Measurements from ENCODE around the gene CD34.

Gene CD34

GRCh38 chr1:207871117-207871649 is 39.7 kb downstream of the CD34 start:
- DNase-seq = no peak

DNA sequence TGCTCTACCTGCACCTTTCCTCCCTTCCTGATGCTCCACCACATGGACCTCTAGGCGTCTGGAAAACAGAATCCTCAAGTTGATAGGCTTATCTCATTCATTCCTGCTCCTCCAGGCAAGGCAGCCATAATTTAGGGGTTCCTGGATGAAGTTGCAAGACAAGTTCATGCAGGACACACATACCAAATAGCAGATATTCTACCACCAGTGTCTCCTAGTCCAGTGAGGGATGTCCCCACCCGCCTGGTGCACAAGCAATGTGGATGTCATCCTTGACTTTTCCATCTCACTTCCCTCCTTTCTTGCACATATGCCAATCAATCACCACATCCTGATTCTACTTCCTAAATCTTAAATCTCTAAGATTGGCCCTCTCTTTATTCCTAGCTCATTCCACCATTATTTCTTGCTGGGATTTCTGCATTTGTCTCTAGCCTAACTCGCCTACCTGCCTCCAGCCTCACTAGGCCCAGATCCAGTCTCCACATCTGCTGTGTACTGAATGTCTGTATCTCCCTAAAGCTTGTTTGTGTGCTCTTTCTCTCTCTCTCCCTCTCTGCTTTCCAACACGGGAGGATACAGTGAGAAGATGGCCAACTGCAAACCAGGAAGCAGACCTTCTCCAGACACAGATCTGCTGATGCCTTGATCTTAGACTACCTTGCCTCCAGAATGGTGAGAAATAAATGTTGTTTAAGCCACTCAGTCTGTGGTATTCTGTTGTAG is 40.5 kb downstream of the CD34 start:
- no peak for DNase-seq

DNA sequence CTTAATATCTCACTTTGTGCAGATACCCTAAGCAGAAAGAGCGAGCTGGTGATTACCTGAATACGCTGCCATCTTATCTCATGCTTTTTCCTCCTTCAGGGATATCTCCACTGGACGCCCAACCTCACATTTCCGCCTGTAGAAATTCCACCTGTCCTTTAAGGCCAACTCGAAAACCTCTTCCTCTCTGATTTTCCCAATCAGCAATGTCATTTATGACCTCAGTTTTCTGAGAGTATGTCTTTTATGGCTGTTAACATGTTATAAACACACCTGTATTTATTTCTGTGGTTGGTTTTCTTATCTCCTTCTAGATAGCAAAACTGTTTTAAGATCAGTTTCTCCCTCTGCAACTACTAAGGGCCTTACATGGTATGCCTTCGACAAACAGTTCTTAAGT is 41.1 kb downstream of the CD34 start:
- no peak for DNase-seq

DNA sequence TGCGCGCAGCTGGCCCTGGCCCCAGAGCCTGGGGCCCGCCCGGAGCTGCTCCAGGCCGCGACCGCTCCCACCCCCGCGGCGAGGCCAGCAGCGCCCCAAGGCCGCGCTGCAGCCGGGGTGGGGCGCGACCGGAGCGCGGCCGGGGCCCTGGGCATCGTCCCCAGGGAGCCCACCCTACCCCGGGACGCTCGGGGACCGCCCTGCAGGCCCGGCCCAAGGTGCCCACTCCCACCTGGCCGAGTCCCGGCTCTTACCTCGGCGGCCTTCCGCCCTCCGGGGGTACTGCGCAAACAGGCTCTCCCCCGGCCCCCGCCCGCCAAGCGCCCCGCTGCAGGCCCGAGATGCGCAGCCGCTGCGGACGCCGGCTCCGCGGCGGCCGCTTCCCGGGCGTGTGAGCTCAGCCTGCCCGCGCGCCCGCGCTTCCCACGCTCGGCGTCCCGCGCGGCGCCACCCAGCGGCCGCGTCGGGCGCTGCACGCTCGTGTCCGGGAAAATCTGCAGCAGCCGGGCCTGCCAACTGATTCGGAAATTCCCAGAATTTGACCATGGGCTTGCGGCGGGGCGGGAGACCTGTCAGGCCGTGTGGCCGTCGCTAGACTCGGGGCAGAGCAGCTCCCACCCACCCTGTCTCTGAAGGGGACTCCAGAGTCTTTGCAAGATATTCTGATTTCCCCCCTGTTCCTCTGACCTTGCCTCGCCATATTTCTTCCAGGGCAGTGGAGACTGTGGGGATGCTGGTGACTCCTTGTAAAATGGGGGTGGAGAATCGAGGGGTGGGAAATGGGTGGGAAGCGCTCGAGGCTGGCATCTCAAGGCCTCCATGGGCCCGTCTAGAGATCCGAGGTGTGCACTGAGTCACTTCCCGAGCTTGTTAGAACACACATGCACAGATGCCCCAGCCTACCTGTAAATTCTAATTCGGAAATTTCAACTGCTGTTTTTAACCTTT is 41.9 kb downstream of the CD34 start:
- peak; percentile 44 for DNase-seq

DNA sequence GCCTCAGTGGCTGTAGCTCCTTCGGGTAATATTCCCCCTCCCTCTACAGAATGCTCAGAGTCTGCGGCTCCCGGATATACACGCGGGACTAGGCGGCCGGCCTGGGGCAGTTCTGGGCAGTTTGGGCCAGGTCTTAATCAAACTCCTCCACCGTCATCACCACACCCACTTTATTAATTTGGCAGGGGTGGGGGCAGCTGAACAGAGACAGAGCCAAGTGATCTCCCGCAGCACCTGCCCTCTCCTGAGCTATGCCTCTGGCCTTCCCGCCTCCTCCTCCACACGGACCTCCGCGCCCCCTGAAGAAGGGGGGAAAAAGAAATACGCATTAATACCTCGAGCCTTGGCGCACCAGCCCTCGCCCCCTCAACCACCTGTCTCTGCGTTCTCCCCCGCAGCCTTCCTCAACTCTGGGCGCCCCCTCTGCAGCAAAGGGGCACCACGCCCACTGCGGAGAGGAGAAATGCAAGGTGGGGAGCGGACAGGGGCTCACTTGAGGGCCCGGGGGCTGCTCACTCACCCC is 42.6 kb downstream of the CD34 start:
- no peak for DNase-seq

DNA sequence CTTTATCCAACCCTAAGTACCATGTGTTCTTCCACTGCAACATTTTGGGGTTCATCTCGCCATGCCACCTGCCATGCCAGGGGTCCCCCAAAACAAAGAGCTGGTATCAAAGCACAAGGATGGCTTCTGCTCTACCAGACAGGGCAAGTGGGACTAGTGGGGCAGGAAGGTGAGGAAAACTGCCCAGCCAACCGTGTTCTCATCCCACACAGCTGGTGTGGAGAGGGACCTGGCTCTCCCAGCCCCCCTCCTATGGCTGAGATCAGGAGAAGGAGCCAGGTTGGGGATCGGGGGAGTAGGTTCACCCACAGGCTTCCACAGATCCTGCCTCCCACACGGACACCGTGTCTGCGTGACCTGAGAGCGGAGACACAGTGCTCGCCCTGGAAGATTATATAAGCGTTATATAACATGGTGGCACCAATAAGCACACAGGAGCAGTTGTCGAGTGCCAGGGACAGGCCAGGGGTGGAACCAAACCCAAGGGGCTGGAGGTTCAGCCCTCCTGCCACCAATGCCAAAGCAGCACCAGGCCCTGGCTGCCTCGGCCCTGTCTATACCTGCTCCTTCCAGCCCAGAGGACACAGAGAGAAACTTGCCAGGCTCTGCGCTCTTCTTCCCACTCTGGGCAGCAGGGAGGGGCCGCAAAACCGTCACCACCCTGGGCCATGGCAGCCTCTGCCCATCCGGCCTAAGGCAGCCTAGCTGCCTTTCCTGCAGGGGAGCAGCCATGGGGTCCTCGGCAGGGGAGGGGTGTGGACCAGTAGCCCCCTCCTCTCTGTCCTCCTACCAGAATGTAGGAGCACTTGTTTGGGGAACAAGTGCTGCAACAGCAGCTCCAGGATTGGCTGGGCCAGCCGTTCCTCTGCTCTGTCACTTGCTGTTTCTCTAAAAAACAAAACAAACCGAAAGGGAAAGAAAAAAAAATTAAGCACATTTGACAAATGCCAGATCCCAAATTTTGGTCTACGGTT is 43.5 kb downstream of the CD34 start:
- no peak for DNase-seq

DNA sequence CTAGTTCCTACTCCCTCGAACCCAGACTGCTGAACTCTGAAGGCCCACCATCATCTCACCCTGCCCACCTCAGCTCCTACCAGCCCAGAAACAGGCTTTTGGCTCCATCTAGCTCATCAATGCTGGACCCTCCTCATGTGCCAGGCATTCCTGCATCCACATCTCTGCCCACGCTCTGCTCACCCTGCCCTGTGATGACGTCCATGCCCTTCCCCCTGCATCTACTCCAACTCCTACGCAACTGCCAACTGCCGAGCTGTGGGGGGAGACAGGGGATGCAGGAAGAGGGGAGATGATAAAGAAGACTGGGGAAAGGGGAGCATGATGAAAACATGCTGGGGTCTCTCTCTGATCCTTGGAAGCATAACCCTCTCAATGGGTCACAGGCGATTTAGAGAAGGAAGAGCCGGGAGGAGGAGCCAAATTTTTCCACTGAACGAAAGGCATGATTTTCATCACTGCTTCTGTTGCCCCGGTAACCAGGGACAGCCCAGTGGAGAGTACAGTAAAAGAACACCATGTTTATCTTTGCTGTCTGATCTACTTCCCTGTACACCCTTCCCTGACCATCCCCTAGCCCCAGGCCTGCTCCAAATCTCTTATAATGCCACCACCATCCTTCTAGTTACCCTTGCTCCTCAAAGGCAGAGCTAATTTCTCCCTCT is 44.3 kb downstream of the CD34 start:
- no peak for DNase-seq

GRCh38 chr1:207863893-207864535 is 46.9 kb downstream of the CD34 start:
- no peak for DNase-seq

- DNase-seq = no peak
Measured at GRCh38 chr1:207862241-207862787, 48.6 kb downstream of the CD34 start.

DNA sequence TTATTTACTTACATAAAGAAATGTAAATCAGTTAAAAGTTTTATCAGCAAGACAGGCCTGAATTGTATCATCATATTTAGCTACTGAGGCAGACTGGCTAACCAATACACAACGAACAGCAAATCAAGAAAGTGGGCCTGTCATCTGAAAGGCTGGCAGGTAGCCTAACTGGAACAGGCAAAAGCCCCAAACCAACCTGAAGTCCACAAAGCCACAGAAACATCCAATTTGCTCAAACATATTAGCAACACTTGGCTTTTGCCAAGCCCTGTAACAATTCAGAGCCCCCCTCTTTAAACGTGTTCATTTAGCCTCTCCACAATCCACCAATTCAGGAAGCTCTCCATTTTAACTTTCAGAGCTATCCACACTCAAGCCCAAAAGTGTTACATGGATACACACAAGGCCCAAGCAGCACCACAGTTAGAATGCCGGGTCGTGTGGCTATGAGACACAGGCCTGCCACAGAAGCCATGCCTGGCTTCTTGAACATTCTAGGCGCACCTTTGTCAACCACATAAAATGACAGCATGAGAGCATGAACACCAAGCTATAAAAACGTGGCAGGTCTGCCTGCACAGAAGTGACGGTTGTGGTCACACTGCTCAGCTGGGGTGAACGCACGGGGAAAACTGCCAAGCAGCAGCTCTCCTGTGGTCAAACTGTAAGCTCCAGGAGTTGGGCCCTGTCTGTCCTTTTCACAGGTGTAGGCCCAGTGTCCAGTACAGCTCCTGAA is 49.3 kb downstream of the CD34 start:
- no peak for DNase-seq

DNA sequence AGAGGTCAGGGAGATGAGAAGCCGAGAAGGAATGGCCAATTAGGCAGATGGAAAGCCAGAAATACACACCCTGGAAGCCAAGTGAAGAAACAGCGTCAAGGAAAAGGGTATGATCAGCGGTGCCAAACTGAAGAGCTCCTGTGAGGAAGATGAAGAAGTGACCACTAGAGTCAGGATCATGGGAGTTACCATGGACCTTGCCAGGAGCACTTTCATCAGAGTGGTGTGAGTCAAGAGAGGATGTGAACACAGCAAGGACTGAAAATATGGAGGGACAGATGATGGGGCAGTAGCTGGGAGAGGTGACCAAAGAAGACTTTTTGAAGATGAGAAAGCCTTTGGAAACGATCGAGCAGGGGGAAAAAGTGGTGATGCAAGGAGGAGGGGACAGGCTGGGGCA is 50.4 kb downstream of the CD34 start:
- no peak for DNase-seq

GRCh38 chr1:207858806-207859205 is 52.1 kb downstream of the CD34 start:
- no peak for DNase-seq

DNA sequence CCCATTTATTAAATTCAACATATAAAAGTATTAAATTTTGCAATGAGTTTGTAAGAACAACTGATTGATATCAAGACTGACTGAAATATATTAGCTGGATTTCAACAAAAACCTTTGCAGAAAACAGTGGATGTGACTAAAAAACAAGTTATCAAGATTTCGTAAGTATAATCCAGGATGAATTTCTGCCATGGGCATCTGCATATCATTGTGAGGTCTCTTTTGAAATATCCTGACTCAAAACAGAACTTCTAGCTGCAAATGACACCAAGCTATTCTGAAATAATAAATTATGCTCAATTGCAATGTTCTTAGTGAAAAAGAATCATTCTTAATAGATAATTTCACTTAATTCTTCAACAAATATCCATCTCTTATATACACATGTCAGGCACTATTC is 52.6 kb downstream of the CD34 start:
- no peak for DNase-seq

- no peak for DNase-seq
Measured at GRCh38 chr1:207857447-207857846, 53.5 kb downstream of the CD34 start.

- no peak for DNase-seq
Measured at GRCh38 chr1:207856276-207857023, 54.5 kb downstream of the CD34 start.

DNA sequence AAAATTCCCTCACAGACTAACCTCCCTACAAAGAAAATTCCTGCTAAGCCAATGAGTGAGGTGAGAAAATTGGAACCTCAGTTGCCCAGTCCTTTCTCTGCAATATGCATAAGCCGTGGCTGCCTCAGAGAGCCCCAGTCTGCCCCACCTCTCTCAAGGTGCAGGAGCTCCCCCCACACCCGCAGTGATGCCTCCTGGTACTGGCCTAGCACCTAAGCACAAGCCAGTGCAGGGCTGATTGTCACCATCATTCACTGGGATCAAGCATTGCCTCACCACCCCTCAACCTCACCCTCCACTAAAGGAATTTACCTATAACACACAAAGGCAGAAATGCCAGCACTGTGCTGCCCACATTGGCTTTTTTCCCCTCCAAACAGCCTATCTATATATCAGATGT is 56.9 kb downstream of the CD34 start:
- no peak for DNase-seq

DNA sequence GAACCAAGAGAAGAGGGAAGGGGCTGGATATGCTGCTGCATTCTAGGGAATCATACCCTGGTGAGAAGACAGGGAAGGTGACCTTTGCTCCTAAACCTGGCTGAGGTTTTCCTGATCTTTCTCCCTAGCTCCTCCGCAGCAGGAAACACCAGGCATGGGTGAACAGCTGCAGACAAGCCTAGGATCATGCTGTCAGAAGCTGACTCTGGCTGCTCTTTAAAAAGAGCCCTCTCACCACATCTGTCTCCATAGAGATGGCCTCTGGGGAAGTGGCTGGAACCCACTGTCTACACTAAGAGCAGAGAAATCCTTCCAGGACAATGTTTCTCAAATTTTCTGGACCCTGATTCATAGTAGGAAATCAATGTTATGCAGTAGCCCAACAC is 57.6 kb downstream of the CD34 start:
- DNase-seq = no peak

- DNase-seq = no peak
Measured at GRCh38 chr1:207852576-207853371, 58.2 kb downstream of the CD34 start.

GRCh38 chr1:207851696-207852095 is 59.2 kb downstream of the CD34 start:
- DNase-seq = no peak

All from NCI-H510A (cell line).